GM12878 (cell line): ENCODE results near the gene BCAT1.

Experiments
- BCL3 ChIP-seq: IDR thresholded peaks from 2 replicates; pipeline ENCODE4 v1.6.1; 2011; ENCODE audit warnings: borderline replicate concordance, low read depth, mild to moderate bottlenecking, moderate library complexity, low read length; ENCODE audit not compliant: insufficient read depth, poor library complexity, severe bottlenecking
- HCFC1 ChIP-seq: fragments of 150-350 bp; IDR thresholded peaks from 2 replicates; pipeline ENCODE4 v1.6.1; 2014; ENCODE audit warnings: low read length
- KAT2A ChIP-seq: conservative IDR thresholded peaks from 2 replicates; pipeline ENCODE4 v1.6.1; 2011; ENCODE audit warnings: low read depth, low read length; ENCODE audit not compliant: control insufficient read depth
- RFX5 ChIP-seq: IDR thresholded peaks from 2 replicates; pipeline ENCODE4 v1.6.1; 2011; ENCODE audit warnings: low read depth, low read length, improper control_type of control experiment
- TAF1 ChIP-seq: IDR thresholded peaks from 2 replicates; pipeline ENCODE4 v1.6.1; 2011; ENCODE audit warnings: mild to moderate bottlenecking, low read depth, low read length, borderline replicate concordance
- TF ChIP-seq, protein P1 (sequence below): IDR thresholded peaks from 2 replicates; pipeline ENCODE4 v1.6.1; 2011; ENCODE audit warnings: low read depth, mild to moderate bottlenecking, low read length, moderate library complexity, borderline replicate concordance; ENCODE audit errors: extremely low read depth

GRCh38 chr12:24970177-24970576 is 21.3 kb upstream of the BCAT1 start:
- TF ChIP-seq BCL3, result no peak
- TF ChIP-seq KAT2A, result no peak
- TF ChIP-seq TAF1, result no peak
- no peak for TF ChIP-seq HCFC1
- TF ChIP-seq, protein P1, sequence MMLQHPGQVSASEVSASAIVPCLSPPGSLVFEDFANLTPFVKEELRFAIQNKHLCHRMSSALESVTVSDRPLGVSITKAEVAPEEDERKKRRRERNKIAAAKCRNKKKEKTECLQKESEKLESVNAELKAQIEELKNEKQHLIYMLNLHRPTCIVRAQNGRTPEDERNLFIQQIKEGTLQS, result no peak
- TF ChIP-seq RFX5, result no peak
